ENCODE results near the gene KDM4C.

GRCh38 chr9:6780690-6781089 lies 22.9 kb downstream of the KDM4C start:
- TF ChIP-seq POLR2A (IDR thresholded peaks at IDR 0.05) (no peak), POLR2AphosphoS5 (IDR thresholded peaks at IDR 0.05) (no peak)
- TF ChIP-seq, protein P1, sequence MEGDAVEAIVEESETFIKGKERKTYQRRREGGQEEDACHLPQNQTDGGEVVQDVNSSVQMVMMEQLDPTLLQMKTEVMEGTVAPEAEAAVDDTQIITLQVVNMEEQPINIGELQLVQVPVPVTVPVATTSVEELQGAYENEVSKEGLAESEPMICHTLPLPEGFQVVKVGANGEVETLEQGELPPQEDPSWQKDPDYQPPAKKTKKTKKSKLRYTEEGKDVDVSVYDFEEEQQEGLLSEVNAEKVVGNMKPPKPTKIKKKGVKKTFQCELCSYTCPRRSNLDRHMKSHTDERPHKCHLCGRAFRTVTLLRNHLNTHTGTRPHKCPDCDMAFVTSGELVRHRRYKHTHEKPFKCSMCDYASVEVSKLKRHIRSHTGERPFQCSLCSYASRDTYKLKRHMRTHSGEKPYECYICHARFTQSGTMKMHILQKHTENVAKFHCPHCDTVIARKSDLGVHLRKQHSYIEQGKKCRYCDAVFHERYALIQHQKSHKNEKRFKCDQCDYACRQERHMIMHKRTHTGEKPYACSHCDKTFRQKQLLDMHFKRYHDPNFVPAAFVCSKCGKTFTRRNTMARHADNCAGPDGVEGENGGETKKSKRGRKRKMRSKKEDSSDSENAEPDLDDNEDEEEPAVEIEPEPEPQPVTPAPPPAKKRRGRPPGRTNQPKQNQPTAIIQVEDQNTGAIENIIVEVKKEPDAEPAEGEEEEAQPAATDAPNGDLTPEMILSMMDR (IDR thresholded peaks at IDR 0.05), result no peak
